Fibroblast of pulmonary artery (primary cell): ENCODE measurements around the gene LRSAM1.

Source experiments
- DNase-seq: peaks from one replicate; pipeline ENCODE4 v3.0.0-alpha.2; 2010; ENCODE audit warnings: low read depth
- H3K4me3 ChIP-seq: replicated peaks from 2 replicates; pipeline ENCODE4 v1.5.1; 2011; ENCODE audit warnings: low read depth, mild to moderate bottlenecking, control low read depth, low read length, moderate library complexity
- CTCF ChIP-seq: IDR thresholded peaks from 2 replicates; pipeline ENCODE4 v1.5.1; 2011; ENCODE audit warnings: mild to moderate bottlenecking, control low read depth, low read length, inconsistent platforms; ENCODE audit errors: missing control alignments

Gene LRSAM1

DNA sequence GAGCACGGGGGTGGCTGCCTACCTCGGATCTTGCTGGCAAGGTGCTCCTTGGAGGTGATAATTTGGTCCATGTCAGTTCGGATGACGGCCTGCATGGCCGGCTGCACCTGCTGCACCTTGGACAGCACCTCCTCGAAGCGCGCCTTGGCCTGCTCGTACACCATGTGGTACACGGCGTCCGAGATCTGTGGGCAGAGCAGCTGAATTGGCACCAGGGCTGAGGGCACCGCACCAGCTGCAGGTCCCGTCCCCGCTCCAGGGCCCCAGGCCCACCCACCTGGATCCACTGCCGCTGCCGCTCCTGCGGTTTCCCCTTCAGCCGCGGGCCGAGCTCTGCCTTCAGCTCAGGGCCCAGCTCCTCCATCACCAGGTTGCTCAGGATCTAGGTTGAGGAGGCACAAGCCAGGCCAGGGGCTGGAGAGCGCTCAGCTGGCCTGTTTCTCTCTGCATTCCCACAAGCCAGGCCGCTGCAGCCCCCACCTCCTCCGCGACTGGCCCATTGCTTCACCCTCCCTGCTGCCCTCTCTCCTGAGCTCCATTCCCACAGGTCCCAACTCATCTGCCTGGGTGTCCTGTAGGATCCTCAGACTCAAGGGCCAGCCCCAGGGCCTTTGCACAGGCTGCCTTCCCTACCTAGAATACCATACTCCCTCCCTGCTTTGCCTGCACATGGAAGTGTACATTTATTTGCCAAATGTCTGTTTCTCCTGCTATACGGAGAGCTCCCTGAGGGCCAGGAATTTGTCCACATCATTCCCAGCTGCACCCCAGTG lies 65.7 kb downstream of the LRSAM1 start:
- TF ChIP-seq CTCF = no peak
- no peak overlapping the region for H3K4me3 ChIP-seq
- no peak for DNase-seq

GRCh38 chr9:127517620-127518019 lies 66.3 kb downstream of the LRSAM1 start:
- no peak for DNase-seq
- no peak for TF ChIP-seq CTCF
- H3K4me3 ChIP-seq = no peak overlapping the region

GRCh38 chr9:127518091-127518856 lies 67.0 kb downstream of the LRSAM1 start:
- no peak for TF ChIP-seq CTCF
- no peak for DNase-seq

GRCh38 chr9:127519301-127520166 lies 68.2 kb downstream of the LRSAM1 start:
- H3K4me3 ChIP-seq = no peak overlapping the region
- peak; percentile 98 for DNase-seq
- TF ChIP-seq CTCF = no peak

More at GRCh38 chr9:127518091-127518856, 67.0 kb downstream of the LRSAM1 start:
- H3K4me3 ChIP-seq = no peak overlapping the region

DNA sequence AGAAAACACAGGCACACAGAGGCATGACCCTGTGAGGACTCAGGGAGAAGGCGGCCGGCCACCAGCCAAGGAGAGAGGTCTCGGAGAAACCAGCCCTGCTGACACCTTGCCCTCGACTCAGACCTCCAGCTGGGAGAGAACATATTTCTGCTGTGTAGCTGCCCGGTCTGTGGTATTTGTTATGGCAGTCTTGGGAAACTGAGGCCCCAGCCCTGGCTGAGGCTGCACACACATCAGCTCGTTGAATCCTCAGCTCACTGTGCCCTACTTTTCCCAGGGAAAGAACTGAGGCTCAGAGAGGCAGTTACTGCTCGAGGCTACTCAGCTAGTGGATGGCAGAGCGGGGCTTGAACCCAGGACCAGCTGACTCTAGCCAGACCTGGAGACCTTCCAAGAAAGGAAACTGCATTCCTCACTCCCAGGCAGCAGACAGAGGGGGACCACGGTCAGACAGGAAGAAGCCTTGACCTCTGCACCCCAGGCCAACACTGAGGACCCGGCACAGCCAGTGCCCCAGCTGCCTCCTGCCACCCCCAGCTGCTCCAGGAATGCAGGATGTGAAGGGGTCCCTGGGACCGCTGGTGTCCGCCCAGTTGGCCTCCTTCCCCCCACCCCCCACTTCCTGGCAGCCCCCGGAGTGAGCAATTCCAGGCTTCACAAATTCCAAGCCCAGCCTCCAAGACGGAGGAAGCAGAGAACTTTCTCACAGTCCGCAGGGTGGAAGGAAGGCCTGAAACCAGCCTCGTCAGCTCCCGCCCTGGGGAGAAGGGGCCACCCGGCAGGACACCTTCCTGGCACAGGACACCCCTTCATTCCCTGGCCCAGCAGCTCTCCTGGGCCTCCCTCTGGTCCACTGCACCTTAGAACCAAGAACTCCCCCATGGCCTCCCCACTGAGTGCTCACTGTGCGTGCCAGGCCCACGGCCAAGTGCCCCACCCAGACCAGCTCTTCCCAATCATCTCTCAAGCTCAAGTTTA lies 69.9 kb downstream of the LRSAM1 start:
- H3K4me3 ChIP-seq = no peak overlapping the region
- peak; percentile 89 for DNase-seq
- TF ChIP-seq CTCF = no peak

- TF ChIP-seq CTCF = no peak
- no peak overlapping the region for H3K4me3 ChIP-seq
- DNase-seq = no peak
Observed at GRCh38 chr9:127521919-127522304, 70.6 kb downstream of the LRSAM1 start.
